Endothelial cell of umbilical vein (primary cell): Measurements from ENCODE around the gene BMPR2. TPM values are rescaled to one million over a fixed set of nuclear protein-coding genes. Genes with fewer than 3 reads are reported as not detected.

ENCODE experiments used
- BruUV-seq: library from RNA; stranded (reverse); fragments of 400-500 nt; replicated peaks from 2 replicates; lab custom pipeline; 2021; lab: Mats Ljungman, UMichigan
- CTCF ChIA-PET: fragments of 300-600, 350-600 bp; sonication (Branson Sonifier 250); formaldehyde crosslinking; loops from one replicate; lab custom pipeline; 2021; ENCODE audit warnings: antibody characterized with exemption, inconsistent platforms; lab: Charles Lee
- POLR2A ChIA-PET: fragments of 300-600, 350-600 bp; sonication (Branson Sonifier 250); formaldehyde crosslinking; loops from one replicate; lab custom pipeline; 2021; ENCODE audit warnings: antibody characterized with exemption, inconsistent platforms; lab: Charles Lee
- DNase-seq: peaks from one replicate; pipeline ENCODE4 v3.0.0-alpha.2; 2011; ENCODE audit warnings: low read depth, low spot score
- FAIRE-seq: peaks from 2 replicates; lab custom pipeline; 2011; peaks lifted over from hg19 to GRCh38; lab: Jason Lieb, UNC
- H2AFZ ChIP-seq: 2 replicates; pipeline ENCODE4 v1.6.0; 2012; ENCODE audit warnings: low read depth, low read length, control low read depth, inconsistent platforms
- H3K27ac ChIP-seq: 2 replicates; pipeline ENCODE4 v1.5.1; 2011; ENCODE audit warnings: low read depth, mild to moderate bottlenecking, control low read depth, low read length, moderate library complexity; ENCODE audit not compliant: insufficient read depth
- H3K27me3 ChIP-seq, 2 experiments: 2 replicates each; pipeline versions ENCODE4 v1.6.0 to v1.6.1; 2011; ENCODE audit warnings: low read length in 2 of 2, mixed read lengths in 1 of 2; ENCODE audit not compliant: control insufficient read depth in 2 of 2, insufficient read depth in 2 of 2
- H3K36me3 ChIP-seq, 2 experiments: 2 replicates in 1 of 2; 3 replicates in 1 of 2; pipeline ENCODE4 v1.5.1; 2011; ENCODE audit warnings: low read length in 2 of 2, mild to moderate bottlenecking in 1 of 2, moderate library complexity in 1 of 2; ENCODE audit not compliant: control insufficient read depth in 2 of 2, insufficient read depth in 2 of 2; ENCODE audit errors: extremely low read depth in 1 of 2
- H3K4me1 ChIP-seq: 3 replicates; pipeline ENCODE4 v1.5.1; 2011; ENCODE audit warnings: mild to moderate bottlenecking, low read length; ENCODE audit not compliant: control insufficient read depth, insufficient read depth; ENCODE audit errors: extremely low read depth
- H3K4me2 ChIP-seq: 2 replicates; pipeline ENCODE4 v1.6.1; 2011; ENCODE audit warnings: low read length, control low read depth, mixed read lengths; ENCODE audit not compliant: insufficient read depth
- H3K4me3 ChIP-seq, 3 experiments: fragments of 200-600 bp in 1 of 3; sonication (generic), shearing (Covaris generic) in 1 of 3; replicated peaks in 1 of 3; 2 replicates each; pipeline ENCODE4 v1.5.1; 2011 to 2016; ENCODE audit warnings: control low read depth in 3 of 3, low read length in 3 of 3, mild to moderate bottlenecking in 2 of 3, inconsistent platforms in 1 of 3, low read depth in 1 of 3, moderate library complexity in 1 of 3; ENCODE audit not compliant: insufficient read depth in 1 of 3
- H3K79me2 ChIP-seq: 2 replicates; pipeline ENCODE4 v1.6.0; 2012; ENCODE audit warnings: low read length, inconsistent platforms; ENCODE audit not compliant: control insufficient read depth, insufficient read depth
- H3K9ac ChIP-seq: replicated peaks from 2 replicates; pipeline ENCODE3; 2011; ENCODE audit warnings: low read length, control low read depth; ENCODE audit not compliant: insufficient read depth; ENCODE audit errors: extremely low read depth
- H3K9me1 ChIP-seq: replicated peaks from 3 replicates; pipeline ENCODE4 v1.6.0; 2011; ENCODE audit warnings: mild to moderate bottlenecking, low read length; ENCODE audit not compliant: control insufficient read depth, insufficient read depth; ENCODE audit errors: extremely low read depth
- H3K9me3 ChIP-seq: replicated peaks from 2 replicates; pipeline ENCODE4 v1.5.1; 2012; ENCODE audit warnings: low read length, inconsistent platforms; ENCODE audit not compliant: control insufficient read depth, insufficient read depth
- H4K20me1 ChIP-seq: replicated peaks from 2 replicates; pipeline ENCODE3; 2011; ENCODE audit warnings: mild to moderate bottlenecking, low read length; ENCODE audit not compliant: control insufficient read depth, insufficient read depth; ENCODE audit errors: extremely low read depth
- EZH2 ChIP-seq: IDR thresholded peaks from 2 replicates; pipeline ENCODE4 v1.6.1; 2012; ENCODE audit warnings: borderline replicate concordance, low read depth, mild to moderate bottlenecking, moderate library complexity, low read length, inconsistent platforms; ENCODE audit not compliant: severe bottlenecking
- FOS ChIP-seq: IDR thresholded peaks from 2 replicates; pipeline ENCODE4 v1.6.1; 2011; ENCODE audit warnings: mild to moderate bottlenecking, low read length, moderate library complexity, borderline replicate concordance; ENCODE audit not compliant: insufficient read depth
- GATA2 ChIP-seq: IDR thresholded peaks from 2 replicates; pipeline ENCODE4 v1.7.0; 2011; ENCODE audit warnings: low read depth, mild to moderate bottlenecking, moderate library complexity, mixed read lengths, low read length; ENCODE audit not compliant: insufficient read length, insufficient read depth
- JUN ChIP-seq: IDR thresholded peaks from 2 replicates; pipeline ENCODE4 v1.6.1; 2011; ENCODE audit warnings: borderline replicate concordance, low read depth; ENCODE audit not compliant: insufficient read length, insufficient read depth
- MYC ChIP-seq: IDR thresholded peaks from one replicate; pipeline ENCODE4 v1.6.1; 2011; ENCODE audit warnings: mild to moderate bottlenecking, low read depth, low read length
- POLR2A ChIP-seq: IDR thresholded peaks from 2 replicates; pipeline ENCODE4 v1.6.1; 2012; ENCODE audit warnings: low read depth, mild to moderate bottlenecking, control low read depth, low read length
- POLR2AphosphoS5 ChIP-seq: IDR thresholded peaks from 2 replicates; pipeline ENCODE4 v1.6.1; 2012; ENCODE audit warnings: low read depth, mild to moderate bottlenecking, control low read depth, low read length, moderate library complexity; ENCODE audit not compliant: insufficient read depth
- dilution Hi-C: fragments of 300-500 bp; cut with MboI; formaldehyde crosslinking; loops from one replicate; pipeline ENCODE4 v1.15.0; 2019; ENCODE audit warnings: low sequenced_read_pairs; ENCODE audit not compliant: extremely low pct_ligation_motif_present
- intact Hi-C: fragments of 100-400 bp; cut with micrococcal nuclease; formaldehyde crosslinking; loops from one replicate; pipeline ENCODE4 v1.10.0; 2022
- polyA plus RNA-seq, 4 experiments: library from polyadenylated mRNA; depleted of rRNA in 3 of 4; stranded (reverse) in 3 of 4; unstranded in 1 of 4; fragments of >200 nt; gene quantifications; 2 replicates each; pipeline versions ENCODE4 v1.2.1 to v1.2.3, GENCODE V29; 2011 to 2012; ENCODE audit warnings: missing spikeins in 1 of 4
- total RNA-seq: library from RNA; stranded (reverse); gene quantifications from 2 replicates; pipeline ENCODE4 v1.2.3, GENCODE V29; 2021
- TF ChIP-seq, protein P1 (sequence below): IDR thresholded peaks from 2 replicates; pipeline ENCODE4 v1.6.1; 2011; ENCODE audit not compliant: insufficient read depth, insufficient read length
- TF ChIP-seq, protein P2 (sequence below), 2 donors: IDR thresholded peaks; 1 replicate in 1 of 2; 2 replicates in 1 of 2; pipeline ENCODE4 v1.5.1; 2011; ENCODE audit warnings: low read length in 2 of 2, mild to moderate bottlenecking in 2 of 2, moderate library complexity in 2 of 2, control low read depth in 1 of 2, inconsistent platforms in 1 of 2, low read depth in 1 of 2; ENCODE audit not compliant: insufficient read depth in 1 of 2; ENCODE audit errors: extremely low read depth in 1 of 2

BMPR2 gene
- total and polyA plus RNA-seq, 2 donors (not counting 3 experiments of a cell fraction or from before 2014, with no cell fraction given) = 35.8 to 113 TPM

DNA sequence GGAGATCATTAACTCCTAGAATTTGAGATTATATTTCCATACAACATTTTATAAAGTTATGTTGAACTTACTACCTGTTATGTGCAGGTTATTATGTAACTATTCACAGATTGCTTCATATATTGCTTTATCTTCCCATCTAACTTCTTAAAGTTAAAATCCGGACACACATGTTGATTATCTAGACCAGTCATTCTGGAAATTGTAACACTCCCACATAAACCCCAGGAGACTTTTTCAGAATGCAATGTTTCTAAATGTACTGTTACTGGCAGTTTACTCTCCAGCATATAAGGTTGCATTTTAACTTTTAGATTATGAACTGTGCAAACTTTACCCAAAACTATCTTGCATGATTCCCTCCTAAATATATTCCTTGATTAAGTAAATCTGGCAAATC lies 188.1 kb downstream of the BMPR2 start:
- intact Hi-C loops = no loop called here
- H3K9me3 ChIP-seq = no peaks in the 10 kb centered on the region
- H3K9me1 ChIP-seq = no peaks in the 10 kb centered on the region
- no TSS peak for BruUV-seq
- H3K36me3 ChIP-seq = peaks cover 2 to 7% of the 10 kb centered on the region in 2 experiments
- no peaks in the 10 kb centered on the region for H3K27me3 ChIP-seq
- FAIRE-seq (no peak), DNase-seq (no peak)
- H3K79me2 ChIP-seq = no peaks in the 10 kb centered on the region
- dilution Hi-C loops = no loop called here
- H2AFZ ChIP-seq = no peak overlapping the region
- H3K27ac ChIP-seq = no peak overlapping the region
- H3K4me3 ChIP-seq = no peak overlapping the region
- CTCF ChIA-PET = no interaction called here
- H3K4me1 ChIP-seq = no peaks in the 10 kb centered on the region
- POLR2A ChIA-PET = no interaction called here
- H3K4me2 ChIP-seq = no peak overlapping the region
- no peak for TF ChIP-seq FOS
- TF ChIP-seq, protein P1, sequence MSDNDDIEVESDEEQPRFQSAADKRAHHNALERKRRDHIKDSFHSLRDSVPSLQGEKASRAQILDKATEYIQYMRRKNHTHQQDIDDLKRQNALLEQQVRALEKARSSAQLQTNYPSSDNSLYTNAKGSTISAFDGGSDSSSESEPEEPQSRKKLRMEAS = no peak
- TF ChIP-seq POLR2AphosphoS5 = no peak
- no peak for TF ChIP-seq EZH2
- no peak for TF ChIP-seq POLR2A
- TF ChIP-seq, protein P2, sequence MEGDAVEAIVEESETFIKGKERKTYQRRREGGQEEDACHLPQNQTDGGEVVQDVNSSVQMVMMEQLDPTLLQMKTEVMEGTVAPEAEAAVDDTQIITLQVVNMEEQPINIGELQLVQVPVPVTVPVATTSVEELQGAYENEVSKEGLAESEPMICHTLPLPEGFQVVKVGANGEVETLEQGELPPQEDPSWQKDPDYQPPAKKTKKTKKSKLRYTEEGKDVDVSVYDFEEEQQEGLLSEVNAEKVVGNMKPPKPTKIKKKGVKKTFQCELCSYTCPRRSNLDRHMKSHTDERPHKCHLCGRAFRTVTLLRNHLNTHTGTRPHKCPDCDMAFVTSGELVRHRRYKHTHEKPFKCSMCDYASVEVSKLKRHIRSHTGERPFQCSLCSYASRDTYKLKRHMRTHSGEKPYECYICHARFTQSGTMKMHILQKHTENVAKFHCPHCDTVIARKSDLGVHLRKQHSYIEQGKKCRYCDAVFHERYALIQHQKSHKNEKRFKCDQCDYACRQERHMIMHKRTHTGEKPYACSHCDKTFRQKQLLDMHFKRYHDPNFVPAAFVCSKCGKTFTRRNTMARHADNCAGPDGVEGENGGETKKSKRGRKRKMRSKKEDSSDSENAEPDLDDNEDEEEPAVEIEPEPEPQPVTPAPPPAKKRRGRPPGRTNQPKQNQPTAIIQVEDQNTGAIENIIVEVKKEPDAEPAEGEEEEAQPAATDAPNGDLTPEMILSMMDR (IDR thresholded peaks at IDR 0.05; ENCODE audit: extremely low read depth in 1 of 2, insufficient read depth in 1 of 2, low read depth in 1 of 2, low read length in 2 of 2) = no peak
- no peak for TF ChIP-seq GATA2
- TF ChIP-seq JUN = no peak
- no peak for TF ChIP-seq MYC
- H3K9ac ChIP-seq = no peak overlapping the region
- H4K20me1 ChIP-seq = no peaks in the 10 kb centered on the region
